Trophoblast cell (in vitro differentiated cells and primary cell): ENCODE measurements around the gene AKAP12.

Source experiments
- DNase-seq, 2 donors: peaks; one replicate each; pipeline ENCODE4 v3.0.0-alpha.2; 2016
- H2AFZ ChIP-seq: 2 replicates; pipeline ENCODE4 v1.6.1; 2013; ENCODE audit warnings: low read length, moderate library complexity, mild to moderate bottlenecking; ENCODE audit not compliant: insufficient read depth, poor library complexity
- H2AK5ac ChIP-seq: 2 replicates; pipeline ENCODE4 v1.6.1; 2013; ENCODE audit warnings: mild to moderate bottlenecking, low read length
- H2BK120ac ChIP-seq: 2 replicates; pipeline ENCODE4 v1.6.1; 2013; ENCODE audit warnings: low read length, mild to moderate bottlenecking, moderate library complexity; ENCODE audit not compliant: insufficient read depth, poor library complexity
- H2BK12ac ChIP-seq: 2 replicates; pipeline ENCODE4 v1.6.1; 2013; ENCODE audit warnings: mild to moderate bottlenecking, low read length, moderate library complexity
- H2BK5ac ChIP-seq: 2 replicates; pipeline ENCODE4 v1.6.1; 2013; ENCODE audit warnings: low read length, low read depth, moderate library complexity, mild to moderate bottlenecking; ENCODE audit not compliant: poor library complexity
- H3K14ac ChIP-seq: 2 replicates; pipeline ENCODE4 v1.6.1; 2013; ENCODE audit warnings: mild to moderate bottlenecking, low read length
- H3K18ac ChIP-seq: 2 replicates; pipeline ENCODE4 v1.6.1; 2013; ENCODE audit warnings: mild to moderate bottlenecking, low read length
- H3K23ac ChIP-seq: 2 replicates; pipeline ENCODE4 v1.6.1; 2013; ENCODE audit warnings: low read length
- H3K27ac ChIP-seq: 2 replicates; pipeline ENCODE4 v1.5.1; 2013; ENCODE audit warnings: low read depth, mild to moderate bottlenecking, inconsistent platforms, low read length, moderate library complexity
- H3K27me3 ChIP-seq: 2 replicates; pipeline ENCODE4 v1.6.1; 2013; ENCODE audit warnings: inconsistent platforms, mild to moderate bottlenecking, low read length, moderate library complexity; ENCODE audit not compliant: insufficient read depth
- H3K36me3 ChIP-seq, 2 experiments: 1 replicate in 1 of 2; 2 replicates in 1 of 2; pipeline ENCODE4 v1.6.1; 2013; ENCODE audit warnings: low read length in 2 of 2, mild to moderate bottlenecking in 2 of 2, moderate library complexity in 1 of 2; ENCODE audit not compliant: insufficient read depth in 2 of 2, control insufficient read depth in 1 of 2
- H3K4ac ChIP-seq: 2 replicates; pipeline ENCODE4 v1.6.1; 2013; ENCODE audit warnings: low read depth, mild to moderate bottlenecking, low read length, moderate library complexity
- H3K4me1 ChIP-seq, 2 experiments: 1 replicate in 1 of 2; 2 replicates in 1 of 2; pipeline ENCODE4 v1.6.1; 2013; ENCODE audit warnings: low read length in 2 of 2, mild to moderate bottlenecking in 2 of 2, moderate library complexity in 1 of 2; ENCODE audit not compliant: insufficient read depth in 2 of 2, control insufficient read depth in 1 of 2
- H3K4me2 ChIP-seq: 2 replicates; pipeline ENCODE4 v1.6.1; 2013; ENCODE audit warnings: inconsistent platforms, mild to moderate bottlenecking, low read length, moderate library complexity
- H3K4me3 ChIP-seq: 2 replicates; pipeline ENCODE4 v1.5.1; 2013; ENCODE audit warnings: mild to moderate bottlenecking, low read depth, low read length, inconsistent platforms
- H3K79me1 ChIP-seq: one replicate; pipeline ENCODE4 v1.6.1; 2013; ENCODE audit warnings: low read length
- H3K79me2 ChIP-seq: 2 replicates; pipeline ENCODE4 v1.6.1; 2013; ENCODE audit warnings: low read length, mild to moderate bottlenecking; ENCODE audit not compliant: control insufficient read depth, insufficient read depth, poor library complexity
- H3K9ac ChIP-seq: 2 replicates; pipeline ENCODE4 v1.6.1; 2013; ENCODE audit warnings: mild to moderate bottlenecking, low read length
- H3K9me3 ChIP-seq: 2 replicates; pipeline ENCODE4 v1.6.1; 2013; ENCODE audit warnings: low read depth, mild to moderate bottlenecking, control low read depth, inconsistent platforms, low read length; ENCODE audit not compliant: insufficient read depth
- H4K12ac ChIP-seq: 2 replicates; pipeline ENCODE4 v1.6.1; 2013; ENCODE audit warnings: low read depth, mild to moderate bottlenecking, low read length, moderate library complexity
- H4K8ac ChIP-seq: 2 replicates; pipeline ENCODE4 v1.6.1; 2013; ENCODE audit warnings: low read depth, mild to moderate bottlenecking, low read length, moderate library complexity
- H4K91ac ChIP-seq: one replicate; pipeline ENCODE4 v1.6.1; 2013; ENCODE audit warnings: low read depth, mild to moderate bottlenecking, low read length, moderate library complexity
- WGBS: extraction: QIAGEN DNeasy Blood & Tissue Kit; methylation state at CpG from one replicate; pipeline ENCODE4 v1.1.7; 2013; ENCODE audit warnings: missing lambda C conversion rate; ENCODE audit not compliant: insufficient read length, insufficient coverage; ENCODE audit errors: extremely low coverage; 5-methylcytosine and 5-hydroxymethylcytosine counted together

Gene AKAP12

DNA sequence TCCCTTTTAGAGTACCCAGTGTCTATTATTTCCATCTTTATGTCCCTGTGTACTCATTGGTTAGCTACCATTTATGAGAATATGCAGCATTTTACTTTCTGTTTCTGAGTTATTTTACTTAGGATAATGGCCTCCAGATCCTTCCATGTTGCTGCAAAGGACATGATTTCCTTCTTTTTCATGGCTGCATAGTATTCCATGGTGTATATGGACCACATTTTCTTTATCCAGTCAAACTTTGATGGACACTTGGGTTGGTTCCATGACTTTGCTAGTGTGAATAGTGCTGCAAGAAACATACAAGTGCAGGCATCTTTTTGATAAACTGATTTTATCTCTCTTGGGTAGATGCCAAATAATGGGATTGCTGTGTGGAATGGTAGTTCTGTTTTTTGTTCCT is 96.2 kb downstream of the AKAP12 start:
- H3K9ac ChIP-seq, result no peak overlapping the region
- no peak overlapping the region for H3K14ac ChIP-seq
- no peaks in the 10 kb centered on the region for H3K36me3 ChIP-seq
- no peak overlapping the region for H4K12ac ChIP-seq
- H2BK5ac ChIP-seq, result no peak overlapping the region
- H3K4ac ChIP-seq, result no peak overlapping the region
- H3K27ac ChIP-seq, result no peak overlapping the region
- H3K4me1 ChIP-seq, result no peaks in the 10 kb centered on the region
- H3K18ac ChIP-seq, result no peak overlapping the region
- H3K4me2 ChIP-seq, result no peak overlapping the region
- H3K27me3 ChIP-seq, result no peaks in the 10 kb centered on the region
- H2BK12ac ChIP-seq, result no peak overlapping the region
- no peak overlapping the region for H2BK120ac ChIP-seq
- H3K79me1 ChIP-seq, result no peaks in the 10 kb centered on the region
- no peaks in the 10 kb centered on the region for H3K79me2 ChIP-seq
- no peak overlapping the region for H4K91ac ChIP-seq
- H2AFZ ChIP-seq, result no peak overlapping the region
- H3K4me3 ChIP-seq, result no peak overlapping the region
- no peak for DNase-seq
- H4K8ac ChIP-seq, result no peak overlapping the region
- H3K23ac ChIP-seq, result no peak overlapping the region
- H2AK5ac ChIP-seq, result no peak overlapping the region
- H3K9me3 ChIP-seq, result no peaks in the 10 kb centered on the region

DNA sequence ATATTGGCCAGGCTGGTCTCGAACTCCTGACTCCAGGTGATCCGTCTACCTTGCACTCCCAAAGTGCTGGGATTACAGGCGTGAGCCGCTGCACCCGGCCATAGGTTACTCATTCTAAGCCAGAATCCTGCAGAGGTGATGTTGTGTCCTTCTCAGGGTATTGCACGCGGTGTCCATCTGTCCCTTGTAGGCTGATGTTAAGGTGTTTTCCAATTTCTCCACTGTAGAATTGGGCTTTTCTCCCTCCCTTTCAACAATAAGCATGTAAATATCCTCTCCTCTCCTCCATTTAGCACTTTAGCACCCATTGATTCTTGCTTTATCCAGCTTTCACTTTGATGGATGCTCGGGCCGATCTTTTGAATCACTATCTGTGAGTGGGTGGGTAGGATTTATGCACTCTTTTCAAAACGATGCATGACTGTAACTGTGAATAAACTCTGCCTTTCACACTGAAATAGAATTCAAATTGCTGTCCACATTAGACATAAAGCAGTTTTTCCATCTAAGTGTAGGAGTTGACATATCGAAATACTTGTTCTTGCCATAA is 99.0 kb downstream of the AKAP12 start:
- H3K4me1 ChIP-seq, result no peaks in the 10 kb centered on the region
- no peak overlapping the region for H2BK5ac ChIP-seq
- no peaks in the 10 kb centered on the region for H3K9me3 ChIP-seq
- no peak overlapping the region for H2BK120ac ChIP-seq
- H2AK5ac ChIP-seq, result no peak overlapping the region
- no peak overlapping the region for H2AFZ ChIP-seq
- no peaks in the 10 kb centered on the region for H3K79me2 ChIP-seq
- H3K14ac ChIP-seq, result no peak overlapping the region
- DNase-seq, result no peak
- no peak overlapping the region for H2BK12ac ChIP-seq
- H3K36me3 ChIP-seq, result no peaks in the 10 kb centered on the region
- no peak overlapping the region for H3K18ac ChIP-seq
- no peaks in the 10 kb centered on the region for H3K27me3 ChIP-seq
- no peaks in the 10 kb centered on the region for H3K79me1 ChIP-seq
- no peak overlapping the region for H3K9ac ChIP-seq
- H3K4ac ChIP-seq, result no peak overlapping the region
- no peak overlapping the region for H4K91ac ChIP-seq
- peak overlapping the region; percentile 85 for H3K23ac ChIP-seq
- no peak overlapping the region for H3K27ac ChIP-seq
- H4K8ac ChIP-seq, result no peak overlapping the region
- no peak overlapping the region for H3K4me3 ChIP-seq
- H3K4me2 ChIP-seq, result no peak overlapping the region
- WGBS, result no CpG with 5 or more reads among the region's 11 CpGs
- no peak overlapping the region for H4K12ac ChIP-seq

DNA sequence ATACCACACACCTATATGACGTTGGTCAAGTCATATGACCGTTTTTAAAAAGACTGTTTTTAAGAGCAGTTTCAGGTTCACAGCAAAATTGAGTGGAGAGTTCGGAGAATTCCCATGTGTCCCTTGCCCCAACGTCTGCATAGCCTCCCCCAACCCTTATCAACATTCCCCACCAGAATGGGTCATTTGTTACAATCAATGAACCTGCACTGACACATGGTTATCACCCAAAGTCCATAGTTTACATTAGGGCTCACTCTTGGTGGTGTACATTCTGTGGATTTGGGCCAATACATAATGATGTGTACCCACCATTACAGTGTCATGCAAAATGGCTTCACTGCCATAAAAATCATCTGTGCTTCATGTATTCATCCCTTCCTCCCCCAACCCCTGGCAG is 99.6 kb downstream of the AKAP12 start:
- Histone ChIP-seq H4K8ac (no peak overlapping the region), H2BK120ac (no peak overlapping the region), H3K23ac (no peak overlapping the region), H4K12ac (no peak overlapping the region), H3K4me2 (no peak overlapping the region), H2AFZ (no peak overlapping the region), H3K79me1 (no peaks in the 10 kb centered on the region), H2BK12ac (no peak overlapping the region), H3K79me2 (no peaks in the 10 kb centered on the region), H3K14ac (no peak overlapping the region), H3K9me3 (no peaks in the 10 kb centered on the region), H3K9ac (no peak overlapping the region), H3K27ac (no peak overlapping the region), H3K4ac (no peak overlapping the region), H3K36me3 (no peaks in the 10 kb centered on the region), H4K91ac (no peak overlapping the region), H3K4me1 (no peaks in the 10 kb centered on the region), H3K18ac (no peak overlapping the region), H3K27me3 (no peaks in the 10 kb centered on the region), H3K4me3 (no peak overlapping the region), H2AK5ac (no peak overlapping the region), H2BK5ac (no peak overlapping the region)
- WGBS, result no CpG with 5 or more reads among the region's 4 CpGs
- no peak for DNase-seq

GRCh38 chr6:151340219-151340978 is 100.6 kb downstream of the AKAP12 start:
- Histone ChIP-seq H3K23ac (no peak overlapping the region), H3K36me3 (no peaks in the 10 kb centered on the region), H2AK5ac (no peak overlapping the region), H3K4me1 (no peaks in the 10 kb centered on the region), H3K4ac (no peak overlapping the region), H4K91ac (no peak overlapping the region), H4K12ac (no peak overlapping the region), H3K79me1 (no peaks in the 10 kb centered on the region), H3K27ac (no peak overlapping the region), H2BK5ac (no peak overlapping the region), H3K4me3 (no peak overlapping the region), H3K9me3 (no peaks in the 10 kb centered on the region), H3K4me2 (no peak overlapping the region), H3K9ac (no peak overlapping the region), H2BK12ac (no peak overlapping the region), H4K8ac (no peak overlapping the region), H3K18ac (no peak overlapping the region), H3K79me2 (no peaks in the 10 kb centered on the region), H3K27me3 (no peaks in the 10 kb centered on the region), H2BK120ac (no peak overlapping the region), H2AFZ (no peak overlapping the region), H3K14ac (no peak overlapping the region)
- no peak for DNase-seq
- no CpG with 5 or more reads among the region's 15 CpGs for WGBS
